GM12891 (cell line): ENCODE results near the gene RAI1.
A peak's percentile ranks its signal among the peaks of the same experiment; 100 is the strongest.
"Not testable (repeated sequence)": the region's sequence is repeated elsewhere in the genome, so short reads cannot be mapped to it uniquely, and the experiment has no call there.

Source experiments
- DNase-seq: peaks from one replicate; pipeline ENCODE4 v3.0.0; 2011; ENCODE audit warnings: low spot score; ENCODE audit not compliant: insufficient read length
- FAIRE-seq: peaks from 2 replicates; lab custom pipeline; 2011; peaks lifted over from hg19 to GRCh38; lab: Jason Lieb, UNC
- PAX5 ChIP-seq: IDR thresholded peaks from 2 replicates; pipeline ENCODE4 v1.6.1; 2011; ENCODE audit warnings: low read length, moderate library complexity, mild to moderate bottlenecking; ENCODE audit not compliant: insufficient read depth, severe bottlenecking
- POLR2A ChIP-seq: IDR thresholded peaks from 2 replicates; pipeline ENCODE4 v1.6.1; 2011; ENCODE audit warnings: low read depth, low read length, control low read depth
- POLR2AphosphoS5 ChIP-seq: IDR thresholded peaks from 2 replicates; pipeline ENCODE4 v1.6.1; 2011; ENCODE audit warnings: low read depth, low read length, control low read depth
- POU2F2 ChIP-seq: IDR thresholded peaks from 2 replicates; pipeline ENCODE4 v1.6.1; 2011; ENCODE audit warnings: low read depth, mild to moderate bottlenecking, control low read depth, low read length, moderate library complexity
- SPI1 ChIP-seq: IDR thresholded peaks from 2 replicates; pipeline ENCODE4 v1.6.1; 2011; ENCODE audit warnings: low read depth, low read length, control low read depth
- TAF1 ChIP-seq: IDR thresholded peaks from 2 replicates; pipeline ENCODE4 v1.6.1; 2011; ENCODE audit warnings: low read depth, low read length, control low read depth

Gene RAI1

DNA sequence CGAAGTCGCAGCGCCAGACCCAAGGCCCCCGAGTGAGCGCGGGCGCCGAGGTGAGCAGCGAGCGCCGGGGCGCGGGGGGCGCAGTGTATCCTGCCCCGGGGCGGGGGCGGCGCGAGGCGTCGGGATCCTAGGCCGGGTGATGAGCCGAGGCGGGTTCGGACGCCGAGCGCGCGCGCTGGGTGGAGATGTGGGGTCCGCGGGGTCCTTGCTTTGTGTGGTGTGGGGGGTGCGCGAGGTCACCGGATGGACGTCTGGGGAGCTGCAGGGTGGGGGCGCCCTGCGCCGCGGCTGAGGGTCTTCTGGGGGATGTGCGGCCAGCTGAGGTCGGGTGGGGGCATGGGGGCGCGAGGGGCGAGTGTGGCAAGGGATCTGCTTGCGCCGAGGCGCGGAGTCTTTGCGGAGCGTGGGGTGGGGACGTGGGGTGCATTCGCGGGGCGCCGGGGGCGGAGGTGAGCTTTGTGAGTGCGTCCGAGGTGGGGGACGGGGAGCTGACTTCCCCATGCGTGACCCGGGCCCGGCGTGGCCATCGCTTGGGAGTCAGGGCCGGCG lies 560 bp downstream of the RAI1 start:
- no peak for DNase-seq
- TF ChIP-seq POLR2A (peak; percentile 30; the same call in 1 of the 2 replicates), SPI1 (no peak)
- FAIRE-seq, result no peak

DNA sequence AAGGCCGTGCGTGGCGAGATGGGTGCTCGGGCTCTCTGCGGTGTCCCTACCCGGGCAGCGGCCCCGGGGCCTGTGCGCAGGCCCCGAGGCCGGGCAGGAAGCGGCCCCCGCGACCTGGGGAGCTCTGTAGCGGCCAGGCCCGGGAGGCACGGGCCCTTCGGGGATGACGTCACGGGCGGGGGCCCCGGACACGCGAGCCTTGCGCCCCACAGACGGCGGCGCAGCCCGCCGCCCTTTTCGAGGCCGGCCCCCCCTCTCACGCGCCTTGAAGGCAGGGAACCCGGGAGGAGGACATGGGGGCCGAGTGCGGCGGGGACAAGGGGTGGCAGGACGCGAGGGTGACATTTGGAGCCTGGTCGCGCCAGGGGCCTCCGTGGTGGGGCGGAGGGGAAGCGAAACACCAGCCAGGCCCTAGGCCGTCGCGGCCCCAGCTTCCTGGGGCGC lies 1.1 kb downstream of the RAI1 start:
- TF ChIP-seq TAF1, result no peak
- TF ChIP-seq PAX5, result no peak
- no peak; the same call in 1 of the 2 replicates for TF ChIP-seq POU2F2
- peak; percentile 36; the same call in 1 of the 2 replicates for TF ChIP-seq POLR2A
- TF ChIP-seq SPI1, result peak; percentile 68; the same call in 1 of the 2 replicates
- peak; percentile 53; the same call in 1 of the 2 replicates for TF ChIP-seq POLR2AphosphoS5

DNA sequence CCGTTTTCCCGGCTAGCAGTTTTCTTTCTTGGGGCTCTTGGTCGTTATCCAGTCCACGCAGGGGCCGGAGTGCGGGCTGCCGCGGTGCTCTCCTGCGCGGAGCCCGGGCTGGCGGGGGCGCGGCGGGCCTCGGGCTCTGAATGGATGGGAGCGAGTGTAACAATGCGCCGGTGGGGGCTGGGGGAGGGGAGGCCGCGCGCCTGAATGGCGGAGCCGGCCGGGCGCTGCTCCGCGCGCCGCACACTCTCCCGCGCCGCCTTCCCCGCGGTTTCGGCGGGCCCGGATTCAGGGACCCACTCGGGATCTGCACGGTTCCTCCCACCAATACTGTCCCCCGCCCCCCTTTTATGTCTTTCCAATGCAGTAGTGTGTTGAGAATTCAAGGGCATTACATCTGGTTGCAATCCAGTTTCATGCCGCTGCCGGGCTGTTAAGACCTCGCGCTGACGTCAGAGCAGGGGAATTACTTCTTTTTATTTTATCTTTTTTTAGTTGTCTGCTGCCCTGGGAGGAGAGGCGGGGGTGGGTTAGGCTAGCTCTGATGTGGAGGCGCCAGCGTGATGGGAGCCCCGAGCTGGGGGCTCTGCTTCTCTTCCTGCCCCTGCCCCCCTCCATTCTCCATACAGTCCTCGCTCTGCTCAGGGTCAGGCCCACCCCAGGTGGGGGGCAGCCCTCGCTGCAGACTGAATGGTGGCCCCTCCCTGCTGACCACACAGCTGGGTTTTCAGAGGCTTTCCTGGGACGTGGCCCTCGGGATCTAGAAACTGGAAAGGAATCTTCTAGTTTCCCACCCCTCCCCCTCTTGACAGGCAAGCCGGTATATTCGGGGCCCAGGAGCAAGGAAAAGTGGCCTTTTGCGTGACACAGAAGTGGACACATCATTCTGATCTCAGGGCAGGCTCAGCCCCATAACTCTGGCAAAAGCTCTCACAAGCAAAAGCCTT lies 1.8 kb downstream of the RAI1 start:
- FAIRE-seq, result peak; percentile 20
- peak; percentile 39; the same call in 1 of the 2 replicates for TF ChIP-seq POU2F2
- TF ChIP-seq TAF1, result no peak

More for the DNA sequence above, 1.1 kb downstream of the RAI1 start:
- DNase-seq (no peak), FAIRE-seq (peak; percentile 58)

DNA sequence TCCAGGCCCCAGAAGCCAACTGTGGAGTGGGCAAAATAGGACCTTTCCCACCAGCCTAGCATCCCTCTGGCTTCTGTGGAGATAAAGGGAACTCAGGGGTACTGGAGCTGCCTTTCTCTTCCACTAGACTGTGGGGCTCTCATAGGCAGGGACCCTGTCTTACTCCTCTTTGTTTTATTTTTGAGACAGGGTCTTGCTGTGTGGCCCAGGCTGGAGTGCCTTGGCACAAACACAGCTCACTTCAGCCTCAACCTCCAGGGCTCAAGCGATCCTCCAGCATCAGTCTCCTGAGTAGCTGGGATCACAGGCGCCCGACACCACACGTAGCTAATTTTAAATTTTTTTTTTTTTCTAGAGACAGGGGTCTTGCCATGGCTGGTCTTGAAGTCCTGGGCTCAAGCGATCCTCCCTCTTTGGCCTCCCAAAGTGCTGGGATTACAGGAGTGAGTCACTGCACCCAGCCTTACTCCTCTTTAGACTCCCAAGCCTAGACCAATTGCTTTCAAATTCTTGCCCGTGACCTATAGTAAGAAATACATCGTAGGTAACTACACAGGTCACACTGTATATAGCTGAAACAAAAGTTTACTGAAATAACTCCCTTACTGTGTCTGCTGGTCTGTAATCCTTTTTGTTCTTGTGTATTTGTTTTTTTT lies 2.6 kb downstream of the RAI1 start:
- FAIRE-seq (no peak), DNase-seq (no peak)
- TF ChIP-seq POLR2A (no peak), SPI1 (no peak), POLR2AphosphoS5 (no peak), POU2F2 (no peak), TAF1 (no peak), PAX5 (no peak)

More for the DNA sequence above, 1.8 kb downstream of the RAI1 start:
- DNase-seq, result no peak

DNA sequence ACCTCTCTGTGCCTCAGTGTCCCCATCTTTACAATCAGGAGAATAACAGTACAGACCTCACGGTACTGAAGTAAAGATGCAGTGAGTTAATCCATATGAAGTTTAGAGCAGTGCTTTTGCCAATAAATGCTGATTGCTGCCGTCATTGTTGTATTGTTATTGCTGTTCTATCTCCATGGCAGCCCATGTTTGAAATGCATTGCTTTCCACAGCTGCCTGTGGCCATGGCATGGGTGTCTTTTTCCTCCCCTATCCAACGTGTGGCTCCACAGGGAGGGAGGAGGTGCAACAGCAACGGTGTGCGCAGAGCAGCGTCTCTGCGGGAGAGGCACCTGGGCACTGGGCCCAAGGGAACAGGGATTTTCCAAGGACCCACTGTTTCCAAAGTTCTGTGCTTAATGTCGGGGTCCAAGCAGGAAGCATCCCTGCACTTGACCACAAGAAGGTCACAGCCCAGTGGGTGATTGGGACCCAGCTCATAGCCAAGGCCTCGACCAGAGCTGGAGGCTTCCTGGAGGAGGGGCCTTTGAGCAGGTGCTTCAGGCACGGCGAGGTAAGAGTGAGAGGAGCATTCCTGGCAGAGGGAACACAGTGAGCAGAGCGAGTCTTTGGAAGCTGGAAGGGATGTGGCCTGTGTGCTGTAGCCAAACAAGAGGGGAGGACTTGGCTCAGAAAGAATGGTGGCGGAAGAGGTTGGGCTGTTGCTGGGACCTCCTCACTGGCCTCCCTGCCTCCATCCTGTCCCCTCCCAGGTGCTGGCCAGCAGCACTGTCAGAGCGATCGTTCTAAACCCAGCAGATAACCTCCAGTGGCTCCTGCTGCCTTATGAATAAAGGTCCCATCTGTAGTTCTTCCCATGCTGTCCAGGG lies 3.9 kb downstream of the RAI1 start:
- FAIRE-seq (no peak), DNase-seq (no peak)
- TF ChIP-seq POLR2AphosphoS5 (no peak), SPI1 (no peak), POLR2A (no peak), TAF1 (no peak), PAX5 (no peak), POU2F2 (no peak)

DNA sequence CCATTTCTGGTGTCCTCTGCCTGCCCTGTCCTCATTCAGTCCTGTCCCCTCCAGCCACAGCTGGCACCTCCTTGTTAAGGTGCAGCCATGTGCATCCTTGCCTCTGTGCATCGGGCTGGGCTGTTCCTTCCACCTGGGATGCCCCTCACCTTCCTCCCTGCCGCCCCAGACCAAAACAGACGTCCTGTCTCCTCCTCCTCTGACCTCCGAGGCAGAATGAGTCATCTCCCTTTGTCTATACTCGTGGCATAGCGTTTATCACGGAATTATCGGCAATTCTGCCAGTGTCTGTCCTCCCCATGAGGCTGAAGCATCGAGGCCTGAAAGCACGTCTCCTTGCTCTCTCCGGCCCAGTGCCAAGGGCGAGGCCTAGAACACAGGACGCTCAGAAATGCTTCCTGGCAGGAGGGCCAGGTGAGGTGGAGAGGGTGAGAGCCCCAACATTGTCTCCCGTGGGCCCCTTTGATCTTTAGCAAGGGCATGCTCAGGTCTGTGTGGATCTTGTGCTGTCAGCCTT lies 4.6 kb downstream of the RAI1 start:
- FAIRE-seq (no peak), DNase-seq (no peak)
- TF ChIP-seq TAF1, result no peak
- TF ChIP-seq POU2F2, result no peak
- TF ChIP-seq PAX5, result no peak
- TF ChIP-seq POLR2A, result no peak
- TF ChIP-seq POLR2AphosphoS5, result no peak
- TF ChIP-seq SPI1, result no peak

DNA sequence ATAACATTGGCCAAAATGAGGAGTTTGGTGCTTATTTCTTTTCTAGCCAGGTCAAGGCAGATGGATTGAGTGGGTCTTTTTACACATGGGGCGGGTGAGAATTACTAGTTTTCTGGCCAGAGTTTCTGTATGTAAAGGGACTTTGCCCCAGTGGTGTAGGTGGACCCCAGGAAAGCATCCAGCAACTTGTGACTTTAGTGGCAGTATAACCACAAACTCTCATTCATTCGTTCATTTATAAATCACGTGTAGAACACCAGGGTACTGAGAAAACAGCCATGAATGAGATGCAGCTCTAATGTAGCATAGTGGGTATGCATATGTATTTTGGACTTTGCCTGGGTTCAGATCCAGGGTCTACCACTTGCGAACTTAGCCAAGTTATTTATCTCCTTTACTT lies 8.1 kb downstream of the RAI1 start:
- no peak for FAIRE-seq
- TF ChIP-seq POU2F2, result no peak
- TF ChIP-seq POLR2A, result no peak
- DNase-seq, result no peak

DNA sequence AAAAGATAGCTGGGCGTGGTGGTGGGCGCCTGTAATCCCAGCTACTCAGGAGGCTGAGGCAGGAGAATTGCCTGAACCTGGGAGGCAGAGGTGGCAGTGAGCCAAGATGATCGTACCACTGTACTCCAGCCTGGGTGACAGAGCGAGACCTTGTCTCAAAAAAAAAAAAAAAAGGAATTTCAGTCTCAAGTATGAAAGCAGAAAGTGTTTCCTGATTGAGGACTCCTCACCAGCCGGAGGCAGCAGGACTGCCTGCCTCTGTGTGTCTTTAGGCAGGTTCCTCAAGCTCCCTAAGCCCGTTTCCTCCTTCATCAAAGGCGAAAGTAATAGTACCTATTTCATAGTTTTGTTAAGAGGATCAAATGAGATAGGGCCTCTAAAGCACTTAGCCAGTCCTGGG lies 9.0 kb downstream of the RAI1 start:
- not testable (repeated sequence) for FAIRE-seq, DNase-seq

DNA sequence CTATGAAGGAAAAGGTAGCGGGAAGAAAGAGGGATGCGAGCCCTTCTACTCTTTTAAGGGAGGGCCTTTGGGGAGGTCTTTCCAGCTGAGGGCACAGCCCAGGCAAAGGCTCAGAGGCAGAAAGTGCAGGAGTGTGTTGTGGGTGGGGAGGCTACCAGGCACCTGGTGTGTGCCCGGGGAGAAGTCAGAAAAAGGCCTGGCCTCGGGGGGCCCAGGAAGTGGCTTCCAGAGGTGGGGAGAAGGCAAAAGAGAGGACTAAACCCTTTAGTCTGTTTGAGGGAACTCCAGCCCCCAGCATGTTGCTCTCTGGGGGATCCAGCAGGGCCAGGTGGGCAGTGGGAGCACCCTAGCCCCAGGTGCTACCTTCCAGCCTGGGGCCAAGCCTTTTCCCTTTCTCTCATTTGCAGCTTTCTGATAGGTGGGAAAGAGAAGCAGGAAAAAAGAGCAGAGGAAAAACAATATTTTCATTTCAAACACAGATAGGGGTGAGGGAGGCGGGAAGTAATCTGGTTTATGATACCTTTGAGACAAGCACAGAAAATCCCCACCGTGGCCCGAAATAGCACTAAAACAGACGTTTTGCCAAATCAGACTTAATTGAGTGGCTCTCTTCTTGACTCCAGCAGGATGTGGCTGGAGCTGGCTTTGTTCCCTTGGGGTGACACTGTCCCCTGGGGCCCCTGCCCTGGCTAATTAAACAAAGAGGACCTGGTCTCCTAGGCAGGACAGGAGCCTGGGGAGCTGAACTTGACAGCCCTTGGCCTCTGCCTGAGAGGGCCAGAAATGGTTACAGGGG lies 10.4 kb downstream of the RAI1 start:
- no peak for TF ChIP-seq POU2F2
- TF ChIP-seq POLR2A, result no peak
- TF ChIP-seq SPI1, result no peak
- no peak for TF ChIP-seq PAX5
- no peak for TF ChIP-seq POLR2AphosphoS5
- TF ChIP-seq TAF1, result no peak
- FAIRE-seq (peak; percentile 48), DNase-seq (no peak)
